Measurements from ENCODE around the gene UMPS.

UMPS gene

GRCh38 chr3:124763644-124764358, 33.5 kb downstream of the UMPS start:
- no peak for DNase-seq (ENCODE audit: low spot score)

GRCh38 chr3:124764746-124765145, 34.5 kb downstream of the UMPS start:
- DNase-seq (ENCODE audit: low spot score): no peak

- no peak for DNase-seq (ENCODE audit: low spot score)
These were observed 35.1 kb downstream of the UMPS start for GRCh38 chr3:124765197-124765840.

DNA sequence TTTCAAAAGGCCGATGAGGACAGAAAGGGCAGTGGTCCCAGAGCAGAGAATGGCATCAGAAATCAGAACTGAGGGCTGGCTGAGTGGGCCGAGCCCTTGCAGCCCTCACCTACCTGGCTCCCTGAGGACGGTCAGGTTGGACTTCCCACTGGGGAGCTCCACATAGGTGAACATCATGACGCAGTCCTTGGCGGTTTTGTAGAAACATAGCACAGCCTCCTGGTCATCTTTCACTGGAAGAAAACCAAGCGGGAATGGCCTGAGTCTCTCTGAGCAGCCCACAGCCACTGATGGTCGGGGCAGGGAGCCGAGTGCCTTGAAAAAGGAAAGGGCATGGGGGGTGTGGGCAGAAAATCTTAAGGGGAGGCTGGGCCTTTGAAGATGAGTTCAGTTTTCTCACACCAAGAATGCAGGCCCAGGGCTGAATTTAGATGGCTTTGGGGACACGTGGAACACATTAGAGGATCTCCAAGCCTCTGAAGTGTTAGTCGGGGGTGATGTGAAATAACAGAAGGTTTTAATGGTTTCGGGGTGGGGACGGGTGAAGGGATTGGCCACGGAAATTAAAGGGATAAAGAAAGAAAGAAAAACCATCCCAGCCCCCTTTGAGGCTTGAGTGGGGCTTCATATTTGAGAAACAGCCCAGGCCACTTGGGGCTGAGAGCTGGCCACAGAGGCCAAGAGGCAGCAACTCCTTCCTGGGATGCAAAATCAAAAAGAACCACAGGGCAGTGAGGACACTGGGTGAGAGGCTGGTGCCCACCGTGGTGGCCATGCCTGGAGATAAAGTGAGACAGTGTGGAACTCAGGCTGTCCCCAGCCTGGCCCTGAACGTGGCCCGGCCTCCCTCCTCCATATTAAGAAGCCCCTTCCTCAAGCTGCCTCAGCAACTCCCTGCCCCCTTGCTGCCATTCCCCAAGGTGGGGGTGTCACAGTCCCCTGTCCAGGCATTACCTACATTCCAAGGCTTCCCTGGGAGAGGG, 36.2 kb downstream of the UMPS start:
- no peak for DNase-seq (ENCODE audit: low spot score)

- DNase-seq (ENCODE audit: low spot score): no peak
These were observed 37.0 kb downstream of the UMPS start for GRCh38 chr3:124767264-124767663.

DNA sequence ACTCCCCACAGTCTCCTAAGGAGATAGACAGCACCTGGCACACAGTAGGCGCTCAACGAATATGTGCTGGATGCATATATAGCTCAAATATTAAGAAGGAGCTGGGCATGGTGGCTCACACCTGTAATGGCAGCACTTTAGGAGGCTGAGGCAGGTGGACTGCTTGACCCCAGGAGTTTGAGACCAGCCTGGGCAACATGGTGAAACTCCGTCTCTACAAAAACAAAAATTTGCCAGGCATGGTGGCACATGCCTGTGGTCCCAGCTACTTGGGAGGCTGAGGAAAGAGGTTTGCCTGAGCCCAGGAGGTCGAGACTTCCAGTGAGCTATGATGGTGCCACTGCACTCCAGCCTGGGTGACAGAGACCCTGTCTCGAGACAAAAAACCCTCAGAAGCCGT, 37.4 kb downstream of the UMPS start:
- DNase-seq (ENCODE audit: low spot score): no peak

DNA sequence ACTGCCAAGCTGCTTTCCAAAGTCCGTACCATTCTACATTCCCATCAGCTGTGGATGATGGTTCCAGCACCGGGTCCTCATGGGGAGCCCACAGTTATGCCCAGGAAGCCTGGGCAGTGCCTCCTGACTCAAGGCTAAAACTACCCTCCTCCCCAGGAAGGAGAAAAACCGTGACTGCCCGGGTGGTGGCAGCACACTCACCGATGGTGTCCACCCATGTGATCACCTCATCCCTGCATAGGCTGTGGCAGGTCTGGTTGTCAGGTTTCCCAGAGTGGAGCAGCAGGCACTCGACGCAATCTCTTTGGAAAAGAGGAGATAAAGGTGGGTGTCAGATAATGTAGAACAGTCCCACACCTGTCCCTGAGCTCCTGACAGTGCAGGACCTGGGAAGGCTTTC, 38.6 kb downstream of the UMPS start:
- no peak for DNase-seq (ENCODE audit: low spot score)

DNA sequence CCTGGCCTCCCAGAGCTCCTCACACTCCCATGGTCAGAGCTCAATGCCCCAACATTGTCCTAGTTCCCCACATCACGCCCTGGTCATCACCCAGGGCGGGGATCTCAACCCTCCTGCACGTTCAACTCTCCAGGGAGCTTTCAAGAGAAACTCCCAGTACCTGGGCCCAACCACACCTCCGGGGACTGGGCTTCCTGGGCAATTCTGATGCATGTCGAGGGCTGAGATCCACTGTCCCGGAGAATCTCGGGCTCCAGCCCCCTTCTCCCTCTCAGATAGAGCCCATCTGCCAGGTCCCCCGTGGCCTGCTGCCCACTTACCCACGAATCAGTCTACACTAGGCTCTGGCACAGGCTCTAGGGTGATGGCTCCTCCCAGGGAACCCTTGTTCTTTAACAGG, 39.2 kb downstream of the UMPS start:
- no peak for DNase-seq (ENCODE audit: low spot score)

- DNase-seq (ENCODE audit: low spot score): no peak
These were observed 40.3 kb downstream of the UMPS start for GRCh38 chr3:124770336-124771082.

GRCh38 chr3:124771083-124771445, 40.8 kb downstream of the UMPS start:
- no peak for DNase-seq (ENCODE audit: low spot score)

DNA sequence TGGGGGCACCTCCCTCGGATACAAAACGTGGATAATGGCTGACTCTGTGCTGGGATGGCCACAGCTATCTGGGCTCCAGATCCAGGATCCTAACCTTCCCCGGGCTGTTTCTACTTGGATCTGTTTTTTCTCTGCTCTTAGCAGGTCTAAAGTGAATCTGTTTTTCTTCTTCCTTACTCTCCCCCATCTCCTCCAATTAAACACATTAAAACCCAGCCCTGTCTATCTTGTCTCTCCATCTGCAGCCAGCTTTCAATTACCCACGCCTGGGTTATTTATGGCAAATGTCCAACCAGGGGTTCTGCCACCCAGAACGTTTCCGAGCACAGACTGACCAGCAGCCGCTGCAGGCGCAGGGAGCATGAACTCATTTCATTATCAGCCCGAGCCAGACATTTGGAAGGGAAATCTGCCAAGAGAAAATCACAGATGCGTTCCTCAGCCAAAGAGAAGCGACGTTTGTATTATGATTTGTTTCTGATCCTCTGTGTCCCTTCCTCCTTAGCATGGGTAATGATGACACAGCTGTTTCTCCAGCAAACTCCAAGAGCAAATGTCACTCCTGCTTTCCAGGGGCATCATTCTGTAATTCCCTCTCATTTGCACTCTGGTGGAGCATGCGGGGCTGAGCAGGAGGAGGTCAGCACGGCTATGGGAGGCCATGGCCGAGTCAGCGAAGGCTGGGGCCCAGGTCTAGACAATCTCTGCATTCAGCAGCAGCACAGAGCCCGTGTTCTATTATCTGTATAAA, 42.0 kb downstream of the UMPS start:
- no peak for DNase-seq (ENCODE audit: low spot score)

DNA sequence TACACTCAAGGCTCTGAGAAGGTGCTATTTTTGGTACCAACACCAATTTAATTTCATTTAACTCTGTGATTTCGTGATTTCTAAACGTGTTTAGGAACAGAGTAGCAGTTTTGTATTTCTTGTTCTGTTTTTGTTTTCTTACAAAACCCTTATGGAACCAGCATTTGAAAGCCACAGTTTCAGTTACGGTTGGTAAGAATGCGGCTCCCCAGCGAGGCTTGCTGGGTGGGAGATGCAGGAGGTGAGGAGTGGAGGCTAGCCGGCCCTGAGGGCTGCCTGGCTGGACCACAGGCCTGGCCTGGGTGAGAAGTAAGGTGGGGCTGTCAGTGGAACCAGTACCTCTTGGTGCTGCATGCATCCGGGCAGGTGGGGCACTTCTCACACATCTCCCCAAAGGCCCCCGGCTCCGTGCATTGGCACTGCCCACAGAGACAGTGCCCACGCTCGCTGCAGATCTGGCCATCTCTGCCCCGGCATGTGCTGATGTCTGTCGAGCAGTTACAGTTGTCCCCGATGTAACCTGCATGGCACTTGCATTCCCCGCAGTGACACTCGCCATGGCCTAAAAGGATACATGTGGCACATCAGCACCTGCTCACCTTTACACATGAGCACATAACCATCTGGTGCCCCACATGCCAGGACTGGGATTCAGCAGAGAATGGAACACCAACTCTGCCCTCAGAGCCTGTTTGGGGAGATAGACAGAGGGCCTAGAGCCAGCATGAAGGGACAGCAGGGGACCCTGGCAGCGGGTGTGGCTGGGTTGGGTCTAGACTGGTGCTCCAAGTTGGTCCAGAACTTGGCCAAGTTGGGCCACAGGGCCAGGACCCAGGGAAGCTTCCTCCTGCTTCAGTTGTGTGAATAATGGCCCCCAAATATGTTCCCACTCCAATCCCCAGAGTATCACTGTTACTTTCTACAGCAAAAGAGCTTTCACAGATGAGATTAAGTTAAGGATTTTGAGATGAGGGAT, 43.4 kb downstream of the UMPS start:
- DNase-seq (ENCODE audit: low spot score): no peak

- peak; percentile 19 for DNase-seq (ENCODE audit: low spot score)
These were observed 44.1 kb downstream of the UMPS start for GRCh38 chr3:124774327-124774718.

- DNase-seq (ENCODE audit: low spot score): no peak
These were observed 44.7 kb downstream of the UMPS start for GRCh38 chr3:124774841-124775402.

GRCh38 chr3:124775877-124776276, 45.6 kb downstream of the UMPS start:
- DNase-seq (ENCODE audit: low spot score): no peak

GRCh38 chr3:124776856-124777255, 46.6 kb downstream of the UMPS start:
- no peak for DNase-seq (ENCODE audit: low spot score)

DNA sequence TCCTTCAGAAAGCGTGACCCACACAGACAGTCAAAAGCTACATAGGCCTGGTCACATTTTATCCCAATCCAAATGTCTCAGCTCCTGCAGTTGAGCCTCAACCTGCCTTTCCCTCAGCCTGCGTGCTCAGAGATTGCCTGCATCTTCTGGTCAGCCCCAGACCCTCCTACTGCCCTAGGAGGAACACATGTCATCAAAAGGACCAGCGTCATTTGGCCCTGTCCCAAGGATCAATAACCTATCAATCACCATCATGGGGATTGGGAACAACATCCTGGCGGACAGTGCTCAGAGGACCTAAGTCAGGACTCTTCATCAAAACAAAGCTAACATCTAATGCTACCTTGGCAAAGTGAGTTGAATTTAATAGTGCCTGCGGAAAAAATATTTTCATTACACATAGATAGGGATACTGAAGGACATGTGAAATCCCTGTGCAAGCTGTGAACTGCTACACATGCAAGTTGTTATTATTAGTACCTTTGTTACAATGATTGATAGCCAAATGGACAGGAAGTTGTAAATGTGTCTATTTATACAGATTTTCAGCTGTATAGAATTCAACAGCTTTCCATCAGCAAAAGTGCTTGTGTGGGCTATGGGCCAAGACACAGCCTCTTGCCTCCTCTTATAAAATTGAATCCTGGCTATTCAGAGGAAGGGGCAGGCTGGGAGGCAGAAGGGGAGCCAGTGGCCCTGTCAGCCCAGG, 47.7 kb downstream of the UMPS start:
- DNase-seq (ENCODE audit: low spot score): no peak

DNA sequence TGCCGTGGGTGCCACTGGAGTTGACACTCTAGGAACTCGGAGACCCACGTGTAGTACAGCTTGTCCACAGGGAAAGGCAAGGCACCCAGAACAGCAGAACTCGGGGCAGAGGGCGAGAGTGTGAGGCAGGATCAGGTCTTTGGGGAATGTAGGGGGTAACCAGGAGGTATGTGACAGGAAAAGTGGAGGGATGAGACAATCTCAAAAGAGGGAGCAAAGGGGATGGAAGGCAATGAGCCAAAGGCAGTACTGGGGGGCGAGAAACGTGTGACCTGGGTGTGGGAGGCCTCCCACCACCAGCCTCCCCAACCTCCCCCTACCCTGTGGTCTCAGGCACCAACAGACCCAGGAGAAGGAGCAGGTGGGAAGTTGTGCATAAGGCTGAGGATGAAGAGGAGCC, 48.9 kb downstream of the UMPS start:
- DNase-seq (ENCODE audit: low spot score): no peak

- DNase-seq (ENCODE audit: low spot score): no peak
These were observed 49.5 kb downstream of the UMPS start for GRCh38 chr3:124779751-124780191.

Measured in LoVo (cell line).